AG04450 (cell line): Measurements from ENCODE around the gene CASKIN1. TPM values are rescaled to one million over a fixed set of nuclear protein-coding genes. Genes with fewer than 3 reads are reported as not detected.

Source experiments
- CTCF ChIA-PET: fragments of 300-600, 350-600 bp; formaldehyde crosslinking; extraction: SDS; loops from one replicate; lab custom pipeline; 2022; ENCODE audit warnings: antibody characterized with exemption, inconsistent platforms; lab: Charles Lee
- POLR2A ChIA-PET: fragments of 350-600 bp; formaldehyde crosslinking; extraction: SDS; loops from one replicate; lab custom pipeline; 2021; ENCODE audit warnings: antibody characterized with exemption, inconsistent platforms; lab: Yijun Ruan, JAX
- DNase-seq: peaks from one replicate; pipeline ENCODE4 v3.0.0-alpha.2; 2011; ENCODE audit warnings: low read depth, low spot score
- H3K27ac ChIP-seq: one replicate; pipeline ENCODE4 v1.5.1; 2012; ENCODE audit warnings: low read depth, low read length, control low read depth
- H3K27me3 ChIP-seq: one replicate; pipeline ENCODE4 v1.6.0; 2012; ENCODE audit warnings: low read length; ENCODE audit not compliant: control insufficient read depth, insufficient read depth
- H3K4me3 ChIP-seq: 2 replicates; pipeline ENCODE4 v1.5.1; 2011; ENCODE audit warnings: mild to moderate bottlenecking, low read depth, low read length, control low read depth
- H3K9me3 ChIP-seq: 2 replicates; pipeline ENCODE4 v1.5.1; 2012; ENCODE audit warnings: low read length; ENCODE audit not compliant: control insufficient read depth, insufficient read depth
- polyA plus RNA-seq: library from polyadenylated mRNA; depleted of rRNA; stranded (reverse); fragments of >200 nt; gene quantifications from 2 replicates; pipeline ENCODE4 v1.2.3, GENCODE V29; 2011
- TF ChIP-seq, protein P1 (sequence below): IDR thresholded peaks from 2 replicates; pipeline ENCODE4 v1.5.1; 2011; ENCODE audit warnings: low read depth, low read length, control low read depth, inconsistent platforms

CASKIN1 gene
- polyA plus RNA-seq, 1 experiment, result 0.02 TPM

DNA sequence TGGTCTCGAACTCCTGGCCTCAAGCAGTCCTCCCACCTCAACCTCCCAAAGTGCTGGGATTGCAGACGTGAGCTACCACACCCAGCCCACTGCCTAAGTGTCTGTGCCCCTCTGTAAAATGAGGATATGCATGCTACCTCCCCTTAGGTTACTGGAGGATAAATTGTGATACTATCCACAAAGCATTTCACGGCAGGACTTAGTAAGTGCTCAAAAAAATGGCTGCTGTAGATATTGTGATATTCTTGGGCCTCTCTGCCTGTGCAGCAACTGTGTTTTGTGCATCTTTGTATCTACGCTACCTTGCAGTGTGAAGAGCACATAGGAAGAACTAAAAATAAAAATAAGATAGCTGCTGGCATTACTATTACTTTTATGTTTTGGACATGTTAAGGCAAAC lies 1.9 kb upstream of the CASKIN1 start:
- TF ChIP-seq, protein P1, sequence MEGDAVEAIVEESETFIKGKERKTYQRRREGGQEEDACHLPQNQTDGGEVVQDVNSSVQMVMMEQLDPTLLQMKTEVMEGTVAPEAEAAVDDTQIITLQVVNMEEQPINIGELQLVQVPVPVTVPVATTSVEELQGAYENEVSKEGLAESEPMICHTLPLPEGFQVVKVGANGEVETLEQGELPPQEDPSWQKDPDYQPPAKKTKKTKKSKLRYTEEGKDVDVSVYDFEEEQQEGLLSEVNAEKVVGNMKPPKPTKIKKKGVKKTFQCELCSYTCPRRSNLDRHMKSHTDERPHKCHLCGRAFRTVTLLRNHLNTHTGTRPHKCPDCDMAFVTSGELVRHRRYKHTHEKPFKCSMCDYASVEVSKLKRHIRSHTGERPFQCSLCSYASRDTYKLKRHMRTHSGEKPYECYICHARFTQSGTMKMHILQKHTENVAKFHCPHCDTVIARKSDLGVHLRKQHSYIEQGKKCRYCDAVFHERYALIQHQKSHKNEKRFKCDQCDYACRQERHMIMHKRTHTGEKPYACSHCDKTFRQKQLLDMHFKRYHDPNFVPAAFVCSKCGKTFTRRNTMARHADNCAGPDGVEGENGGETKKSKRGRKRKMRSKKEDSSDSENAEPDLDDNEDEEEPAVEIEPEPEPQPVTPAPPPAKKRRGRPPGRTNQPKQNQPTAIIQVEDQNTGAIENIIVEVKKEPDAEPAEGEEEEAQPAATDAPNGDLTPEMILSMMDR, result no peak
- Histone ChIP-seq H3K27me3 (peaks cover 61% of the 10 kb centered on the region), H3K4me3 (no peak overlapping the region), H3K9me3 (peaks cover 6% of the 10 kb centered on the region), H3K27ac (no peak overlapping the region)
- POLR2A ChIA-PET, result interaction anchor here (0.9 kb wide), 1 partner anchor 234 kb away, joined by 3 read pairs; the partner anchor contains the start of gene RPS2
- CTCF ChIA-PET, result no interaction called here
- no peak for DNase-seq

DNA sequence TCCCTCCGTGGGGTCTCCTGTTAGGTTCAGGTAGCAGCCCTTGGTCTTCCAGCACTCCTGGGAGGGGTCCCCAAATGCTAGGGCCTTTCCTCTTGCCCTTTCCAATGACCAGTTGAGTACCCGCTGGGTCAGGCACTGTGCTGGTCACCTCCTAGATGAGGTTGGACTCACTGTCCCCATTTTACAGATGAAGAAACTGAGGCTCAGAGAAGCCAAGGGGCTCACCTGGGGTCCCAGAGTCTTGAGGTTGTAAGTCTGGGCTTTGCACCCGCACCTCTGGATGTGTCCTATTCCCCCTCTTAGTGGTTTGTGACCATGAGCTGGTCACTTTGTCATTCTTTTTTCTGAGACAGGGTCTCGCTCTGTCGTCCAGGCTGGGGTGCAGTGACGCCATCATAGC lies 1.4 kb upstream of the CASKIN1 start:
- TF ChIP-seq, protein P1, result no peak
- Histone ChIP-seq H3K27me3 (peaks cover 64% of the 10 kb centered on the region), H3K27ac (no peak overlapping the region), H3K4me3 (no peak overlapping the region), H3K9me3 (peaks cover 6% of the 10 kb centered on the region)
- ChIA-PET CTCF (no interaction called here), POLR2A (interaction anchor here (0.9 kb wide), 1 partner anchor 233 kb away, joined by 3 read pairs; the partner anchor contains the start of gene RPS2)
- no peak for DNase-seq

DNA sequence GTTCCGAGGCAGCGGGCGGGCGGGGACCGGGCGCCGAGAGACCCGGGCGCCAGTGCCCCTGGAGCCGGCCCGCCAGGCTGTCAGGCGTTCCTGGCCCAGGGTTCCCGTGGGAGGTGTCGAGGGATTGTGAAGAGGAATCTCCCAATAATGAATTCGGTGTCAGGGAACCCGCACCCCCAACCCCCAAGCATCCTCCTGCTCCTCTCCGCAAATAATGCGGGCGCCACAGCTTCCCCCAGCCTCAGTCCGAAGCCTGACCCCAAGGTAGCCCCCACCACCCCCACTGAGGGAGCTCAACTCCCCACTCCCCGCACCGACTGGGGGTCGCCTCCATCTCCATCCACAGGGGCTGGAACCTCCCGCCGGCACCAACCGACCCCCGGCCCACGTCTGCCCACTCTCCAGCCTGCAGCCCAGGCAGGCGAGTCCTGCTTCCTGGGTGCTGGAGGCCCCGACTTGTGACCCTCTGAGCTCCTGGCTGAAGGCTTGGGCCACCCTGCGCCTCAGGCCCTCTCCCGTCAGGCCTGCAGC lies 641 bp upstream of the CASKIN1 start:
- Histone ChIP-seq H3K27ac (no peak overlapping the region), H3K9me3 (peaks cover 6% of the 10 kb centered on the region), H3K4me3 (no peak overlapping the region), H3K27me3 (peaks cover 64% of the 10 kb centered on the region)
- no peak for DNase-seq
- POLR2A ChIA-PET, result interaction anchor here (3.4 kb wide), 1 partner anchor 42 kb away, joined by 16 read pairs; the partner anchor contains the start of gene TRAF7
- TF ChIP-seq, protein P1, result no peak
- CTCF ChIA-PET, result no interaction called here

DNA sequence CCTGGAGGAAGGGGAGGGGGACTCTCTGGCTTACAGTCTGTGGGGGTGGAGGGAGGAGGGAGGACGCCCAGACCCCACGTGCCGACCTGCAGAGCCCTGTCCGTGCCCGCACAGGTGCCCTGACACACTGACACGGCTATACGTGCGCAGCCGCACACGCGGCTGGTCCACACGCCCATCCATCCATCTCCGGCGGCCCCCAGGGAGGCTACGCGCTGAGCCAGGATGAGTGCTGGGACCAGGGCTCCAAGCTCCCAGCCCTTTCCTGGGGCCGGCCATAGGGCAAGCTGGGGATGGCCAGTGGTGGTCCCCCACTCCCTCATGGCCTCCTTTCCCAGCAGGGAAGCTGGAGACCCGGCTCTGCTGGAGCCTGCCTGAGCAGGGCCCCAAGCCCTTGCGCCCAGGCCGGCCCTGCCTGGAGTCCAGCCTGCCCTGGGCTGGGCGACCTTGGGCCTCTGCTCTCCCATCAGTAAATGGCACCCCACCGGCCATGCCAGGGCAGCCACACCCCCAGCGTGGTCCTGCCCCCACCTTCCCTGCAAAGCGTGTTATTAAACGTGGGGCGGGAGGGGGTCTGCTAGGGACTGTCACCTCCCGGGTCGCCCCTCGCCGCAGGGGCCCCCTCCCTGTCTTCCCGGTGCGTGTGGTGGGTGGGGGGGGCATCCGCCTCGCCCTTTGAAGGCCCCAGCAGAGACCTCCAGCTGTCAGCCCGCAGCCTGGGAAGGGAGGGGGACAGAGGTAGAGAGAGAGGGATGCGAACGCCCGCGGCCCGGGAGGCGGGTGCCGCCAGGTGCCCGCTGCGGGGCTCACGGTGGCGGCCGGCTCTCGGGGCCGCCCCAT lies 863 bp downstream of the CASKIN1 start:
- DNase-seq, result no peak
- H3K9me3 ChIP-seq, result peaks cover 6% of the 10 kb centered on the region
- H3K27me3 ChIP-seq, result peaks cover 64% of the 10 kb centered on the region
- ChIA-PET CTCF (no interaction called here), POLR2A (interaction anchor here (1.1 to 3.4 kb wide), 2 partner anchors 8 to 41 kb away, joined by 3 to 16 read pairs; partner anchors contain the start of gene TRAF7)
- no peak overlapping the region; the same call in 1 of the 2 replicates for H3K4me3 ChIP-seq
- TF ChIP-seq, protein P1, result no peak
- no peak overlapping the region for H3K27ac ChIP-seq
